CD14-positive monocyte (primary cell): ENCODE data around the gene EPHA4. TPM values are rescaled to one million over a fixed set of nuclear protein-coding genes. Genes with fewer than 3 reads are reported as not detected.

Experiments used
- DNase-seq, 3 donors: peaks; one replicate each; pipeline ENCODE4 v3.0.0-alpha.2; 2011 to 2022
- H2AFZ ChIP-seq: 2 replicates; pipeline ENCODE4 v1.6.0; 2012; ENCODE audit warnings: mild to moderate bottlenecking, low read depth, low read length, inconsistent platforms; ENCODE audit not compliant: insufficient read depth, poor library complexity, severe bottlenecking
- H3K27ac ChIP-seq, 2 donors: 1 replicate in 1 of 2; 2 replicates in 1 of 2; pipeline ENCODE4 v1.5.1; 2012 to 2013; ENCODE audit warnings: low read length in 2 of 2, control low read depth in 1 of 2, inconsistent platforms in 1 of 2, low read depth in 1 of 2, mild to moderate bottlenecking in 1 of 2
- H3K27me3 ChIP-seq, 2 donors: one replicate each; pipeline versions ENCODE4 v1.6.0 to v1.6.1; 2011 to 2013; ENCODE audit warnings: low read length in 2 of 2; ENCODE audit not compliant: control insufficient read depth in 2 of 2, insufficient read depth in 2 of 2
- H3K36me3 ChIP-seq, 2 donors: replicated peaks in 1 of 2; 1 replicate in 1 of 2; 2 replicates in 1 of 2; pipeline versions ENCODE4 v1.5.1 to v1.6.1; 2012 to 2013; ENCODE audit warnings: low read length in 2 of 2, control low read depth in 1 of 2, inconsistent platforms in 1 of 2, mild to moderate bottlenecking in 1 of 2; ENCODE audit not compliant: insufficient read depth in 2 of 2, control insufficient read depth in 1 of 2
- H3K4me1 ChIP-seq, 2 donors: 1 replicate in 1 of 2; 2 replicates in 1 of 2; pipeline versions ENCODE4 v1.5.1 to v1.6.1; 2012 to 2013; ENCODE audit warnings: low read length in 2 of 2, control low read depth in 1 of 2, inconsistent platforms in 1 of 2, mild to moderate bottlenecking in 1 of 2, moderate library complexity in 1 of 2; ENCODE audit not compliant: insufficient read depth in 2 of 2, control insufficient read depth in 1 of 2
- H3K4me2 ChIP-seq: replicated peaks from 2 replicates; pipeline ENCODE3; 2012; ENCODE audit warnings: low read length, moderate library complexity, mild to moderate bottlenecking; ENCODE audit not compliant: poor library complexity, severe bottlenecking; ENCODE audit errors: extremely low read depth
- H3K4me3 ChIP-seq, 3 experiments: fragments of 200-600 bp in 1 of 3; sonication (generic) in 1 of 3; replicated peaks in 1 of 3; 1 replicate in 2 of 3; 2 replicates in 1 of 3; pipeline ENCODE4 v1.5.1; 2011 to 2013; ENCODE audit warnings: low read length in 3 of 3, mild to moderate bottlenecking in 3 of 3, control low read depth in 2 of 3, low read depth in 2 of 3, inconsistent platforms in 1 of 3, moderate library complexity in 1 of 3
- H3K79me2 ChIP-seq: 2 replicates; pipeline ENCODE4 v1.6.0; 2012; ENCODE audit warnings: mild to moderate bottlenecking, control low read depth, inconsistent platforms, low read length, moderate library complexity; ENCODE audit not compliant: insufficient read depth
- H3K9ac ChIP-seq: 2 replicates; pipeline ENCODE4 v1.6.0; 2017; ENCODE audit warnings: low read length, mild to moderate bottlenecking; ENCODE audit not compliant: insufficient read depth, poor library complexity, severe bottlenecking
- H3K9me3 ChIP-seq, 2 donors: replicated peaks in 1 of 2; 1 replicate in 1 of 2; 2 replicates in 1 of 2; pipeline versions ENCODE4 v1.5.1 to v1.6.1; 2012 to 2013; ENCODE audit warnings: low read length in 2 of 2, control low read depth in 1 of 2; ENCODE audit not compliant: control insufficient read depth in 1 of 2, insufficient read depth in 1 of 2
- H4K20me1 ChIP-seq: 2 replicates; pipeline ENCODE4 v1.6.0; 2012; ENCODE audit warnings: mild to moderate bottlenecking, low read length, control low read depth, moderate library complexity; ENCODE audit not compliant: insufficient read depth
- H3K27ac Mint-ChIP-seq, 7 donors: one replicate each; pipeline ENCODE4 v1.8.0; 2020; ENCODE audit warnings: mild to moderate bottlenecking in 7 of 7, mixed read lengths in 7 of 7, moderate library complexity in 6 of 7, inconsistent platforms in 2 of 7
- H3K27me3 Mint-ChIP-seq, 3 donors: one replicate each; pipeline ENCODE4 v1.8.0; 2021 to 2022; ENCODE audit warnings: low read depth in 3 of 3, mild to moderate bottlenecking in 3 of 3, mixed read lengths in 3 of 3, moderate library complexity in 3 of 3, inconsistent platforms in 1 of 3
- H3K36me3 Mint-ChIP-seq, 2 donors: one replicate each; pipeline ENCODE4 v1.8.0; 2020; ENCODE audit warnings: mixed read lengths in 2 of 2, inconsistent platforms in 1 of 2, mild to moderate bottlenecking in 1 of 2
- H3K4me1 Mint-ChIP-seq: one replicate; pipeline ENCODE4 v1.8.0; 2020; ENCODE audit warnings: mild to moderate bottlenecking, mixed read lengths
- H3K4me3 Mint-ChIP-seq, 2 donors: one replicate each; pipeline ENCODE4 v1.8.0; 2020; ENCODE audit warnings: mild to moderate bottlenecking in 2 of 2, mixed read lengths in 2 of 2, moderate library complexity in 1 of 2
- H3K9me3 Mint-ChIP-seq, 7 donors: one replicate each; pipeline ENCODE4 v1.8.0; 2020 to 2022; ENCODE audit warnings: mixed read lengths in 7 of 7, mild to moderate bottlenecking in 6 of 7, moderate library complexity in 6 of 7, inconsistent platforms in 2 of 7
- CTCF ChIP-seq: fragments of 200-600 bp; IDR thresholded peaks from one replicate; pipeline ENCODE4 v1.8.0; 2022; ENCODE audit warnings: antibody characterized with exemption, mild to moderate bottlenecking
- WGBS: methylation state at CpG from one replicate; pipeline ENCODE4 v1.1.5; 2013; ENCODE audit warnings: missing lambda C conversion rate; ENCODE audit not compliant: insufficient coverage; 5-methylcytosine and 5-hydroxymethylcytosine counted together
- intact Hi-C, 2 donors: fragments of 100-400 bp; cut with micrococcal nuclease; formaldehyde crosslinking; loops; one replicate each; pipeline versions ENCODE4 v1.15.0 to v1.15.1; 2023
- polyA plus RNA-seq, 3 donors: library from polyadenylated mRNA; depleted of rRNA in 1 of 3; unstranded in 2 of 3; stranded (reverse) in 1 of 3; fragments of 300-500 nt in 2 of 3; fragments of >200 nt in 1 of 3; fragmentation: Illumina TruSeq in 2 of 3; gene quantifications; 1 replicate in 2 of 3; 2 replicates in 1 of 3; pipeline ENCODE4 v1.2.3, GENCODE V29; 2012 to 2021

The EPHA4 gene
- polyA plus RNA-seq, 3 donors = 0.15 to 0.31 TPM; not detected in 1

- no peaks in the 10 kb centered on the region for H3K4me1 Mint-ChIP-seq
- H3K27ac Mint-ChIP-seq = no peak overlapping the region
- H3K4me2 ChIP-seq = no peak overlapping the region
- no peaks in the 10 kb centered on the region for H3K4me1 ChIP-seq
- DNase-seq = no peak
- TF ChIP-seq CTCF = no peak
- peaks cover 0 to 1% (median 0%) of the 10 kb centered on the region in 3 donors for H3K27me3 Mint-ChIP-seq
- no peaks in the 10 kb centered on the region for H3K79me2 ChIP-seq
- H3K9ac ChIP-seq = no peak overlapping the region
- H3K27ac ChIP-seq = no peak overlapping the region
- no peak overlapping the region for H3K4me3 ChIP-seq
- intact Hi-C loops = no loop called here
- H3K9me3 Mint-ChIP-seq = peaks cover 0 to 9% (median 4%) of the 10 kb centered on the region in 7 donors
- H2AFZ ChIP-seq = no peak overlapping the region
- no peaks in the 10 kb centered on the region for H3K27me3 ChIP-seq
- no peak overlapping the region for H3K4me3 Mint-ChIP-seq
- no peaks in the 10 kb centered on the region for H3K36me3 Mint-ChIP-seq
- H3K9me3 ChIP-seq = no peaks in the 10 kb centered on the region
- no peaks in the 10 kb centered on the region for H4K20me1 ChIP-seq
- no peaks in the 10 kb centered on the region for H3K36me3 ChIP-seq
These were observed 166.6 kb downstream of the EPHA4 start for GRCh38 chr2:221405521-221405920.

GRCh38 chr2:221402072-221402471 is 170.0 kb downstream of the EPHA4 start:
- no peaks in the 10 kb centered on the region for H3K4me1 Mint-ChIP-seq
- no peak overlapping the region for H3K4me2 ChIP-seq
- no peaks in the 10 kb centered on the region for H3K36me3 Mint-ChIP-seq
- no peak overlapping the region for H3K9ac ChIP-seq
- peaks cover 2 to 14% (median 6%) of the 10 kb centered on the region in 7 donors for H3K9me3 Mint-ChIP-seq
- intact Hi-C loops = no loop called here
- no peaks in the 10 kb centered on the region for H3K9me3 ChIP-seq
- H3K27ac ChIP-seq = no peak overlapping the region
- H3K27me3 ChIP-seq = no peaks in the 10 kb centered on the region
- no peak for DNase-seq
- no peaks in the 10 kb centered on the region for H3K4me1 ChIP-seq
- no peak overlapping the region for H3K27ac Mint-ChIP-seq
- no peaks in the 10 kb centered on the region for H3K27me3 Mint-ChIP-seq
- no peak overlapping the region for H2AFZ ChIP-seq
- WGBS = no CpG with 5 or more reads among the region's 1 CpG
- no peaks in the 10 kb centered on the region for H3K36me3 ChIP-seq
- no peak overlapping the region for H3K4me3 Mint-ChIP-seq
- no peaks in the 10 kb centered on the region for H3K79me2 ChIP-seq
- no peak overlapping the region for H3K4me3 ChIP-seq
- H4K20me1 ChIP-seq = no peaks in the 10 kb centered on the region
- no peak for TF ChIP-seq CTCF
